Esophagus muscularis mucosa (tissue), 4 donors: ENCODE results near the gene LANCL2. TPM values are rescaled to one million over a fixed set of nuclear protein-coding genes. Genes with fewer than 3 reads are reported as not detected.

Source experiments
- DNase-seq: peaks from one replicate; pipeline ENCODE4 v3.0.0-alpha.2; 2017; ENCODE audit errors: extremely low spot score
- H3K27ac ChIP-seq, 4 donors: fragments of 200-600 bp; sonication (generic); replicated peaks in 1 of 4; 1 replicate in 3 of 4; 2 replicates in 1 of 4; pipeline ENCODE4 v1.5.1; 2016 to 2019; ENCODE audit warnings: mild to moderate bottlenecking in 1 of 4
- H3K27me3 ChIP-seq, 4 donors: fragments of 200-600 bp; sonication (generic); one replicate each; pipeline versions ENCODE4 v1.5.1 to v1.6.0; 2016 to 2019
- H3K36me3 ChIP-seq, 4 donors: fragments of 200-600 bp; sonication (generic); one replicate each; pipeline ENCODE4 v1.5.1; 2016 to 2019
- H3K4me1 ChIP-seq, 4 donors: fragments of 200-600 bp; sonication (generic); one replicate each; pipeline ENCODE4 v1.5.1; 2016 to 2019
- H3K4me3 ChIP-seq, 4 donors: fragments of 200-600 bp; sonication (generic); 1 replicate in 2 of 4; 2 replicates in 2 of 4; pipeline ENCODE4 v1.5.1; 2016 to 2019; ENCODE audit warnings: mild to moderate bottlenecking in 4 of 4, moderate library complexity in 1 of 4
- H3K9me3 ChIP-seq, 4 donors: fragments of 200-600 bp; sonication (generic); 1 replicate in 3 of 4; 2 replicates in 1 of 4; pipeline ENCODE4 v1.5.1; 2016 to 2019
- EP300 ChIP-seq: sonication (generic); formaldehyde crosslinking; IDR thresholded peaks from one replicate; pipeline ENCODE4 v1.6.1; 2017; ENCODE audit warnings: antibody characterized with exemption
- POLR2A ChIP-seq: fragments of 450-650 bp; IDR thresholded peaks from one replicate; pipeline ENCODE4 v1.6.1; 2017; ENCODE audit warnings: antibody characterized with exemption, moderate library complexity, mild to moderate bottlenecking, low read depth
- POLR2AphosphoS5 ChIP-seq, 2 donors: sonication (generic); formaldehyde crosslinking; IDR thresholded peaks; one replicate each; pipeline ENCODE4 v1.6.1; 2017; ENCODE audit warnings: antibody characterized with exemption in 2 of 2
- WGBS: methylation state at CpG from one replicate; pipeline ENCODE4 v1.1.5; 2018; 5-methylcytosine and 5-hydroxymethylcytosine counted together
- intact Hi-C: fragments of 100-400 bp; cut with DNase I; formaldehyde crosslinking; loops from one replicate; pipeline ENCODE4 v1.15.1; 2023
- total RNA-seq, 4 donors: library from RNA; depleted of rRNA; stranded (reverse); fragments of >200 nt; gene quantifications; one replicate each; pipeline versions ENCODE4 v1.1.0 to v1.2.1, GENCODE V29; 2016
- TF ChIP-seq, protein P1 (sequence below), 3 experiments: fragments of 200-600 bp in 2 of 3; fragments of 450-650 bp in 1 of 3; sonication (generic) in 2 of 3; IDR thresholded peaks; one replicate each; pipeline ENCODE4 v1.5.1; 2017 to 2019; ENCODE audit warnings: antibody characterized with exemption in 3 of 3, mild to moderate bottlenecking in 2 of 3, moderate library complexity in 1 of 3

LANCL2 gene
- total RNA-seq, 4 donors from 2014 or later: 10.0 to 11.8 (median 10.7) TPM

DNA sequence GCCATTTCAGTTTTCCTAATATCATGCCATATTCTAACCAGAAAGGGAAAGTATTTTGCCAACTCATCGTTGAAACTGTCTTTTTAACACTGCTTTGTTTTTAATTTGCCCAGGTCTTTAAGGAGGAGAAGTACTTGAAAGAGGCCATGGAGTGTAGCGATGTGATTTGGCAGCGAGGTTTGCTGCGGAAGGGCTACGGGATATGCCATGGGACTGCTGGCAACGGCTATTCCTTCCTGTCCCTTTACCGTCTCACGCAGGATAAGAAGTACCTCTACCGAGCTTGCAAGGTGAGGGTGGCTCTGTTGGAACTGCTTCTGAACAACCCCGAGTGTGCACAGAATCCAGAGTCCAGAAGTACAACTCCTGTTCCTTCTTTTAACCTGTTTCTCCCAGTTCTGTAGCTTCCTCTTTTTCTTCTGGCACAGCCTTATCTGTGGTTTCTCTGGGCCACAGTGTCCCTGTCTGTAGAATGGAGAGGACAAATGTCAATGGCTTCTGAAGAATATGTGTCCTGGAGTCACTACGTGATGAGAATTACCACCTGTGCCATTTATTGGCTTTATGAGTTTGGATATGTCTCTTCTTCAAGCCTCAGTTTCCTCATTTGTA lies 60.1 kb downstream of the LANCL2 start:
- 90% methylated on average over 11 of the region's 11 CpGs for WGBS
- no peak for TF ChIP-seq POLR2AphosphoS5 (IDR thresholded peaks at IDR 0.05)
- TF ChIP-seq, protein P1, sequence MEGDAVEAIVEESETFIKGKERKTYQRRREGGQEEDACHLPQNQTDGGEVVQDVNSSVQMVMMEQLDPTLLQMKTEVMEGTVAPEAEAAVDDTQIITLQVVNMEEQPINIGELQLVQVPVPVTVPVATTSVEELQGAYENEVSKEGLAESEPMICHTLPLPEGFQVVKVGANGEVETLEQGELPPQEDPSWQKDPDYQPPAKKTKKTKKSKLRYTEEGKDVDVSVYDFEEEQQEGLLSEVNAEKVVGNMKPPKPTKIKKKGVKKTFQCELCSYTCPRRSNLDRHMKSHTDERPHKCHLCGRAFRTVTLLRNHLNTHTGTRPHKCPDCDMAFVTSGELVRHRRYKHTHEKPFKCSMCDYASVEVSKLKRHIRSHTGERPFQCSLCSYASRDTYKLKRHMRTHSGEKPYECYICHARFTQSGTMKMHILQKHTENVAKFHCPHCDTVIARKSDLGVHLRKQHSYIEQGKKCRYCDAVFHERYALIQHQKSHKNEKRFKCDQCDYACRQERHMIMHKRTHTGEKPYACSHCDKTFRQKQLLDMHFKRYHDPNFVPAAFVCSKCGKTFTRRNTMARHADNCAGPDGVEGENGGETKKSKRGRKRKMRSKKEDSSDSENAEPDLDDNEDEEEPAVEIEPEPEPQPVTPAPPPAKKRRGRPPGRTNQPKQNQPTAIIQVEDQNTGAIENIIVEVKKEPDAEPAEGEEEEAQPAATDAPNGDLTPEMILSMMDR (IDR thresholded peaks at IDR 0.05): no peak
- no peak for TF ChIP-seq EP300
- no peak for TF ChIP-seq POLR2A
- Histone ChIP-seq H3K4me3 (no peak overlapping the region), H3K4me1 (no peaks in the 10 kb centered on the region), H3K27me3 (no peaks in the 10 kb centered on the region), H3K27ac (no peak overlapping the region), H3K36me3 (peaks cover 10 to 40% (median 26%) of the 10 kb centered on the region in 4 donors), H3K9me3 (no peaks in the 10 kb centered on the region)
- no peak for DNase-seq
- intact Hi-C loops: loop anchor here (10.0 kb wide), 1 partner anchor 170 kb away; no protein-coding TSS in a partner anchor

DNA sequence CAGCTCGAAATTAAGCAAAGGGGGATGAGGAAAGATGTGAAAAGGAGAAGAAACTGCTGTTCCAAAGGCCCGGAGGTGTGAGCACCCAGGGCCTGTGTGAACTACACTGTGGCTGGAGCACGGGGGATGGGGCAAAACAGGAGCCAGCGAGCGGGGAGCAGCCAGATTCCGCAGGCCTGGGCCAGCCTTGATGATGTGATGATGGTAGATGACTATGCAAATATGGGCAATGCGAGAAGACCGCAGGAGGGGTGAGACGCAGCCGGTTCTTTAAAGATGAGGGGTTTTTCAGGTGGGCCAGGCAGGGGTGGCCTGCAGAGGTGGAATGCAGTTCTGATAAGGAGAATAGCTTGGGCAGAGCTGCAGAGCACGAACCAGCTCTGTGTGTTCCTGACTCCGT lies 61.5 kb downstream of the LANCL2 start:
- H3K4me3 ChIP-seq: no peak overlapping the region
- WGBS: 85% methylated on average over 12 of the region's 12 CpGs
- H3K4me1 ChIP-seq: no peaks in the 10 kb centered on the region
- no peaks in the 10 kb centered on the region for H3K27me3 ChIP-seq
- TF ChIP-seq POLR2AphosphoS5 (IDR thresholded peaks at IDR 0.05) (no peak), POLR2A (no peak), EP300 (no peak)
- TF ChIP-seq, protein P1 (IDR thresholded peaks at IDR 0.05): no peak
- intact Hi-C loops: loop anchor here (10.0 kb wide), 1 partner anchor 168 kb away; no protein-coding TSS in a partner anchor
- no peaks in the 10 kb centered on the region for H3K9me3 ChIP-seq
- H3K27ac ChIP-seq: no peak overlapping the region
- H3K36me3 ChIP-seq: peaks cover 14 to 49% (median 28%) of the 10 kb centered on the region in 4 donors
- DNase-seq: no peak

DNA sequence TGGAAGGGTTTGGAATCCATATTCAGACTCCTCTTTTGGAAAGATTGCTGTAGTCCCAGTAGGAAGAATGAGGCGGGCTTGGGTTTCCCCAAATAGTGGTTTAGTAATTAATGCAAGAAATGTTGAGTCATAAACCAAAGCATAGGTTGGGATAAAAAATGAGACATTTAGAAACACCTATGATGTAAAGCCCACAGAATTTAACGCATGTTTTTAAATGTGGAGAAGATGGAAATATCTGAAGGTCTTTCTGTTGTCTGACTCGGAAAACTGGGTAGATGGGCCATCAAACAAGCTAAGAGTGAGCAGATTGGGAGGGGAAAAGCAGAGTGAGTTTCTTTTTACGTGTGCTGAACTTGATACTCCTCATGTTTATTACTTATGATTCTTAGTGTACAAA lies 62.2 kb downstream of the LANCL2 start:
- Histone ChIP-seq H3K4me1 (no peaks in the 10 kb centered on the region), H3K36me3 (peaks cover 14 to 53% (median 29%) of the 10 kb centered on the region in 4 donors), H3K9me3 (no peaks in the 10 kb centered on the region), H3K27me3 (no peaks in the 10 kb centered on the region), H3K4me3 (no peak overlapping the region), H3K27ac (no peak overlapping the region)
- DNase-seq: no peak
- 73% methylated on average over 4 of the region's 4 CpGs for WGBS
- TF ChIP-seq, protein P1 (IDR thresholded peaks at IDR 0.05): no peak
- no peak for TF ChIP-seq POLR2A
- no peak for TF ChIP-seq POLR2AphosphoS5 (IDR thresholded peaks at IDR 0.05)
- TF ChIP-seq EP300: no peak
- intact Hi-C loops: loop anchor here (10.0 kb wide), 1 partner anchor 167 kb away; no protein-coding TSS in a partner anchor

DNA sequence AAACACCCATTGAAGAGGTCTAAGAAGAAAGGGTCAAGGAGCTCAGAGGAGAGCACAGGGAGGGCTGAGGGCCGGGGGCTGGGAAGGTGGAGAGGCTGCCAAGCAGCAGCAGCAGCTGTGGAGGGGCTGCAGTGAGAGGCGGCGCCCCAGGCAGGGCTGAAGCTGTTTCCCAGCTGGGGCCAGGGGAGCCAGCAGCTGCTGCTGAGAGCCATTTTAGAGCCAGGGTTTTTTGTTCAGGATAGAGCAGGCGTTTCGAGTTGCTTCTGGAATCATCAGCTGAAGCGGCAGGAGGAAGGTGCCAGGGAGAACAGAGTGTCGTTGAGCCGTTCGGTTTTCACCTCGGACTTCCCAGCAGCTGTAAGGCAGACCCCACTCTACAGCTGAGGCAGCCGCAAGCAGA lies 62.7 kb downstream of the LANCL2 start:
- Histone ChIP-seq H3K4me1 (no peaks in the 10 kb centered on the region), H3K27me3 (no peaks in the 10 kb centered on the region), H3K9me3 (no peaks in the 10 kb centered on the region), H3K36me3 (peaks cover 14 to 56% (median 28%) of the 10 kb centered on the region in 4 donors), H3K4me3 (no peak overlapping the region), H3K27ac (no peak overlapping the region)
- DNase-seq: no peak
- intact Hi-C loops: loop anchor here (10.0 kb wide), 1 partner anchor 167 kb away; no protein-coding TSS in a partner anchor
- 76% methylated on average over 11 of the region's 11 CpGs for WGBS
- TF ChIP-seq, protein P1 (IDR thresholded peaks at IDR 0.05): no peak
- TF ChIP-seq POLR2A: no peak
- TF ChIP-seq POLR2AphosphoS5 (IDR thresholded peaks at IDR 0.05): no peak
- TF ChIP-seq EP300: no peak
